ENCODE results near the gene PAQR5. TPM values are rescaled to one million over a fixed set of nuclear protein-coding genes. Genes with fewer than 3 reads are reported as not detected.
A peak's percentile ranks its signal among the peaks of the same experiment; 100 is the strongest.

PAQR5 gene
- total RNA-seq, 1 experiment from 2014 or later = 9.4 TPM

DNA sequence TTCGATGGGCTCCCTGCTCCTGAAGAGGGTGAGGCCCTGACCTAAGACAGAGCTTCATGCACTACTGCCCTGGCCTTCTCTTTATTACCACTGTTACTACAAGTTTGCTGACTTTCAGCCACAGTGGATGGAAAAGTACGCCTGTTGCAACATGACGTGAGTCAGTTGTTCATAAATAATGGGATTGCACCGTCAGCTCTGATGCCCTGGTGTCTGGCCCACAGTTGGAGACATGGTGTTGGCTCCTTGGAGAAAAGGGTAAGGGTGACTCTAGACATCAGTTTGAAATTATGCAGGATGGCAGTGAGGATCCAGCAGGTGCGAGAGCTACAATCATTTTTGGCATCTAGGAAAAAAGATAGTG lies 5.5 kb downstream of the PAQR5 start (continued):
- TF ChIP-seq AR (CRISPR knock-in tag; IDR thresholded peaks at IDR 0.05) = no peak

GRCh38 chr15:69305204-69305931 lies 6.7 kb downstream of the PAQR5 start:
- Mint-ChIP-seq H3K27ac (no peak overlapping the region), H3K36me3 (peaks cover 14% of the 10 kb centered on the region), H3K4me3 (no peak overlapping the region), H3K27me3 (ENCODE audit: low read depth) (peaks cover 8% of the 10 kb centered on the region), H3K4me1 (peaks cover 12% of the 10 kb centered on the region), H3K9me3 (peaks cover 8% of the 10 kb centered on the region)
- POLR2A ChIA-PET = no interaction called here
- ATAC-seq (peak; percentile 55), DNase-seq (ENCODE audit: low spot score) (no peak)
- TF ChIP-seq GABPB1 (CRISPR knock-in tag; IDR thresholded peaks at IDR 0.05) (peak; percentile 30; the same call in 1 of the 2 replicates), GRHL2 (CRISPR knock-in tag; IDR thresholded peaks at IDR 0.05; ENCODE audit: insufficient replicate concordance, severe bottlenecking) (no peak)
- CTCF ChIA-PET = interaction anchor here (1.9 kb wide), 1 partner anchor 246 kb away, joined by 4 read pairs; no protein-coding TSS in a partner anchor

DNA sequence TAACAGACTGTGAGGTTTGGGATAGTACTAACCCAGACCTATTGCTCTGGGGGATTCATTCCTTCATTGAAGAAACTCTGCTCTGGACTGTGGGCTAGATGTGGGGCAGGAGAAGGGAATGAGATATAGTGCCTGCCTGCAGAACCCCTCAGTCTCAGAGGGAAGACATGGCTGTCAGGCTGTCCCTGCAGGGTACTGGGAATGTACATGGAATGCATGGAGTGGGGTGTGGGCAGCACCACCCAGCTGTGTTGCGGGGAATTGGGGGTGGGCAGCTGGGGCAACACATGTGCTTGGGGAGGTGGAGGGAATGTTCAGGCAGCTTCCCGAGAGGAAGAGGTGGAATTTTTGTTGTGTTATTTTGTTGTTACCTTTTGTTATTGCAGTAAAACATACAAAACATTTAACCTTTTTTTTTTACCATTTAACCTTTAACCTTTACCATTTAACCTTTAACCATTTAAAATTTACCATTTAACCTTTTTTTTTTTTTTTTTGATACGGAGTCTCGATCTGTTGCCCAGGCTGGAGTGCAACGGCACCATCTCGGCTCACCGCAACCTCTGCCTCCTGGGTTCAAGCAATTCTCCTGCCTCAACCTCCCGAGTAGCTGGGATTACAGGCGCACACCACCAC lies 7.3 kb downstream of the PAQR5 start:
- Mint-ChIP-seq H3K36me3 (peaks cover 14% of the 10 kb centered on the region), H3K27ac (no peak overlapping the region), H3K4me3 (no peak overlapping the region), H3K27me3 (ENCODE audit: low read depth) (peaks cover 5% of the 10 kb centered on the region), H3K9me3 (peaks cover 8% of the 10 kb centered on the region), H3K4me1 (peaks cover 12% of the 10 kb centered on the region)
- ChIA-PET CTCF (no interaction called here), POLR2A (interaction anchor here (0.7 kb wide), 1 partner anchor 276 kb away, joined by 5 read pairs; no protein-coding TSS in a partner anchor)
- TF ChIP-seq ZNF121 (CRISPR knock-in tag; IDR thresholded peaks at IDR 0.05) = no peak
- no peak for TF ChIP-seq SP1 (CRISPR knock-in tag; conservative IDR thresholded peaks at IDR 0.05)
- ATAC-seq = peak; percentile 13; the same call in 1 of the 2 replicates
- DNase-seq (ENCODE audit: low spot score) = no peak

DNA sequence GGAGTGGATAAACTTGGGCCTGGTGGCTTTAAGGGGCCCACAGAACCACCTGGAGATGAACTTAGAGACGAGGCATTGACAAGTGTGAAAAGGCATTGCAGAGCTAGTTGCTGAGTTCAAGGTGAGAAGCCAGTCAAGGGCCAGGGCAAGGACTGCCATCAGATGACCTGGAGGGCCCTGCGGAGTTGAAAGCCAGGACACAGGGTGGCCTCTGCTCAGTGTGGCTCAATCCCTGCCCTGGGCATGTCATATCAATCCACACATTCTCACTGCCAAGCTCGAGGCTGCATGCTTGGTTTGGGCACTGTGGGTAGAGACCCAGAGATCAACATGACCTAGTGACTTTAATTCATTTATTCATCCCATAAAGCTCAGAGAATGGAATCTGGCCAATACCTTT lies 9.2 kb downstream of the PAQR5 start:
- no peak for ATAC-seq
- CTCF ChIA-PET = no interaction called here
- TF ChIP-seq E2F1 (CRISPR knock-in tag; IDR thresholded peaks at IDR 0.05) = no peak
- no peak for TF ChIP-seq ZBTB21 (CRISPR knock-in tag; IDR thresholded peaks at IDR 0.05; ENCODE audit: borderline replicate concordance)
- TF ChIP-seq, protein P1, sequence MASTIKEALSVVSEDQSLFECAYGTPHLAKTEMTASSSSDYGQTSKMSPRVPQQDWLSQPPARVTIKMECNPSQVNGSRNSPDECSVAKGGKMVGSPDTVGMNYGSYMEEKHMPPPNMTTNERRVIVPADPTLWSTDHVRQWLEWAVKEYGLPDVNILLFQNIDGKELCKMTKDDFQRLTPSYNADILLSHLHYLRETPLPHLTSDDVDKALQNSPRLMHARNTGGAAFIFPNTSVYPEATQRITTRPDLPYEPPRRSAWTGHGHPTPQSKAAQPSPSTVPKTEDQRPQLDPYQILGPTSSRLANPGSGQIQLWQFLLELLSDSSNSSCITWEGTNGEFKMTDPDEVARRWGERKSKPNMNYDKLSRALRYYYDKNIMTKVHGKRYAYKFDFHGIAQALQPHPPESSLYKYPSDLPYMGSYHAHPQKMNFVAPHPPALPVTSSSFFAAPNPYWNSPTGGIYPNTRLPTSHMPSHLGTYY (CRISPR knock-in tag; IDR thresholded peaks at IDR 0.05) = no peak
- TF ChIP-seq HMGXB4 (CRISPR knock-in tag; IDR thresholded peaks at IDR 0.05) = no peak
- TF ChIP-seq ATF3 (CRISPR knock-in tag; conservative IDR thresholded peaks at IDR 0.05) = no peak
- no peak for TF ChIP-seq USF1 (CRISPR knock-in tag; IDR thresholded peaks at IDR 0.05)
- TF ChIP-seq ZNF232 (CRISPR knock-in tag; IDR thresholded peaks at IDR 0.05) = no peak
- TF ChIP-seq NR1H2 (CRISPR knock-in tag; IDR thresholded peaks at IDR 0.05) = no peak
- no peak for TF ChIP-seq FOXP1 (CRISPR knock-in tag; IDR thresholded peaks at IDR 0.05; ENCODE audit: borderline replicate concordance)
- TF ChIP-seq ELF4 (CRISPR knock-in tag; IDR thresholded peaks at IDR 0.05; ENCODE audit: low read depth) = no peak
- TF ChIP-seq PRRX2 (CRISPR knock-in tag; IDR thresholded peaks at IDR 0.05) = no peak
- no peak for TF ChIP-seq AR (CRISPR knock-in tag; IDR thresholded peaks at IDR 0.05)
- no peak for TF ChIP-seq ZNF138 (CRISPR knock-in tag; conservative IDR thresholded peaks at IDR 0.05)

More for the DNA sequence above, 9.2 kb downstream of the PAQR5 start:
- no peak overlapping the region for H3K27ac Mint-ChIP-seq
- no peak for DNase-seq (ENCODE audit: low spot score)
- H3K36me3 Mint-ChIP-seq = peaks cover 14% of the 10 kb centered on the region
- no peak overlapping the region for H3K4me3 Mint-ChIP-seq
- peaks cover 12% of the 10 kb centered on the region for H3K4me1 Mint-ChIP-seq
- H3K27me3 Mint-ChIP-seq (ENCODE audit: low read depth) = no peaks in the 10 kb centered on the region
- peaks cover 8% of the 10 kb centered on the region for H3K9me3 Mint-ChIP-seq
- POLR2A ChIA-PET = no interaction called here

All from WTC11 (cell line).